Suprapubic skin (tissue), 3 donors: ENCODE data around the gene OSBPL6.

Experiments
- CTCF ChIP-seq, 2 donors: fragments of 200-600 bp in 1 of 2; fragments of 450-650 bp in 1 of 2; sonication (generic) in 1 of 2; IDR thresholded peaks; one replicate each; pipeline ENCODE4 v1.5.1; 2016 to 2019; ENCODE audit warnings: antibody characterized with exemption in 2 of 2, mild to moderate bottlenecking in 1 of 2, moderate library complexity in 1 of 2
- EP300 ChIP-seq: sonication (generic); formaldehyde crosslinking; IDR thresholded peaks from one replicate; pipeline ENCODE4 v1.6.1; 2017; ENCODE audit warnings: antibody characterized with exemption
- POLR2A ChIP-seq, 2 donors: fragments of 450-650 bp; IDR thresholded peaks; one replicate each; pipeline ENCODE4 v1.6.1; 2017; ENCODE audit warnings: antibody characterized with exemption in 2 of 2, mild to moderate bottlenecking in 2 of 2, moderate library complexity in 2 of 2

- TF ChIP-seq CTCF (IDR thresholded peaks at IDR 0.05): no peak
- no peak for TF ChIP-seq POLR2A (IDR thresholded peaks at IDR 0.05)
- TF ChIP-seq EP300: no peak
These were observed 3.5 kb downstream of the OSBPL6 start for GRCh38 chr2:178197791-178198190.
